Natural killer cell (primary cell): ENCODE results near the gene PASK. TPM values are rescaled to one million over a fixed set of nuclear protein-coding genes. Genes with fewer than 3 reads are reported as not detected.
"Not testable (repeated sequence)": the region's sequence is repeated elsewhere in the genome, so short reads cannot be mapped to it uniquely, and the experiment has no call there.

Source experiments
- ATAC-seq, 3 donors: fragments of 150-1000 bp in 2 of 3; fragments of 200-7000 bp in 1 of 3; cut with Tn5 transposase; 1 replicate in 1 of 3; 2 replicates in 2 of 3; pipeline ENCODE4 v1.10.0; 2021; ENCODE audit warnings: mild to moderate bottlenecking in 2 of 3, moderate library complexity in 2 of 3
- DNase-seq, 2 donors: peaks; one replicate each; pipeline versions ENCODE4 v3.0.0 to v3.0.0-alpha.2; 2013 to 2021; ENCODE audit warnings: mixed read lengths in 1 of 2
- H3K27ac ChIP-seq: one replicate; pipeline ENCODE4 v1.5.1; 2013; ENCODE audit warnings: mild to moderate bottlenecking, low read length
- H3K27me3 ChIP-seq: one replicate; pipeline ENCODE4 v1.6.1; 2013; ENCODE audit warnings: low read length; ENCODE audit not compliant: control insufficient read depth, insufficient read depth
- H3K36me3 ChIP-seq: one replicate; pipeline ENCODE4 v1.6.1; 2013; ENCODE audit warnings: low read length; ENCODE audit not compliant: control insufficient read depth, insufficient read depth
- H3K4me1 ChIP-seq: one replicate; pipeline ENCODE4 v1.6.1; 2013; ENCODE audit warnings: low read length; ENCODE audit not compliant: control insufficient read depth, insufficient read depth
- H3K4me3 ChIP-seq: one replicate; pipeline ENCODE4 v1.5.1; 2013; ENCODE audit warnings: low read length
- H3K9me3 ChIP-seq: one replicate; pipeline ENCODE4 v1.6.1; 2013; ENCODE audit warnings: low read length; ENCODE audit not compliant: control insufficient read depth, insufficient read depth
- H3K27ac Mint-ChIP-seq, 2 donors: one replicate each; pipeline ENCODE4 v1.8.0; 2022; ENCODE audit warnings: mild to moderate bottlenecking in 2 of 2, mixed read lengths in 2 of 2, moderate library complexity in 1 of 2
- H3K27me3 Mint-ChIP-seq, 2 donors: one replicate each; pipeline ENCODE4 v1.8.0; 2022; ENCODE audit warnings: low read depth in 2 of 2, mixed read lengths in 2 of 2
- H3K36me3 Mint-ChIP-seq: one replicate; pipeline ENCODE4 v1.8.0; 2022; ENCODE audit warnings: mixed read lengths
- H3K4me1 Mint-ChIP-seq, 2 donors: one replicate each; pipeline ENCODE4 v1.8.0; 2022; ENCODE audit warnings: mixed read lengths in 2 of 2
- H3K4me3 Mint-ChIP-seq: one replicate; pipeline ENCODE4 v1.8.0; 2022; ENCODE audit warnings: mild to moderate bottlenecking, moderate library complexity, mixed read lengths
- H3K9me3 Mint-ChIP-seq, 2 donors: one replicate each; pipeline ENCODE4 v1.8.0; 2022; ENCODE audit warnings: mixed read lengths in 2 of 2
- WGBS: methylation state at CpG from one replicate; pipeline ENCODE4 v1.1.7; 2013; ENCODE audit warnings: missing lambda C conversion rate; ENCODE audit not compliant: insufficient coverage; 5-methylcytosine and 5-hydroxymethylcytosine counted together
- intact Hi-C: fragments of 100-400 bp; cut with micrococcal nuclease; formaldehyde crosslinking; loops from one replicate; pipeline ENCODE4 v1.14.2; 2022
- total RNA-seq, 4 donors: library from RNA; stranded (reverse); fragments of 120-200 nt in 1 of 4; gene quantifications; one replicate each; pipeline versions ENCODE4 v1.2.3 to v1.2.4, GENCODE V29; 2013 to 2022
- TF ChIP-seq, protein P1 (sequence below): fragments of 200-600 bp; IDR thresholded peaks from one replicate; pipeline ENCODE4 v1.8.0; 2022; ENCODE audit warnings: antibody characterized with exemption

PASK gene
- total RNA-seq, 3 donors from 2014 or later (not counting 1 experiment from before 2014, with no cell fraction given): 27.9 to 45.2 (median 36.2) TPM

DNA sequence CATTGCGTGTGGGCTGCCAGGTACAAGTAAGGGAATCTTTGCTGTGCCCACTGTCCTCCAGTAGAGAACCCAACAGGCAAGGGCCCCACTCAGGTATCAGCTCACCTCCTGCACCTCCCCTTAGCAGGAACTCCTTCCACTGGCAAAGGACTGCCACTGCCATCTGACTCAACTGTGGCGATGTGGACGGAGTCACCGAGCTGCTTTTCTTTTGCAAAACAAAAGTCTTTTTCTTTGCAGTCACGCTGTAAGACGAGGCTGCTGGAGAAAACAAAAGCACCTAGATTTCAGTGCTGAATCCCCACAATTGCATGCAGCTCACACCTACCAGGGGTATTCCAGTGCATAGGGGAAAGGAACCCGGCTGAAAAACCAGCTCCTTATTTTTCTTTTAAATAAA, 55.1 kb downstream of the PASK start:
- H3K27ac Mint-ChIP-seq: no peak overlapping the region
- ATAC-seq (no peak), DNase-seq (no peak)
- no peaks in the 10 kb centered on the region for H3K27me3 Mint-ChIP-seq
- H3K9me3 Mint-ChIP-seq: no peaks in the 10 kb centered on the region
- H3K27ac ChIP-seq: no peak overlapping the region
- WGBS: 99% methylated on average over 7 of the region's 7 CpGs
- H3K27me3 ChIP-seq: no peaks in the 10 kb centered on the region
- H3K9me3 ChIP-seq: no peaks in the 10 kb centered on the region
- intact Hi-C loops: no loop called here
- no peaks in the 10 kb centered on the region for H3K36me3 Mint-ChIP-seq
- H3K4me3 ChIP-seq: no peak overlapping the region
- H3K36me3 ChIP-seq: peaks cover 76% of the 10 kb centered on the region
- H3K4me1 ChIP-seq: peaks cover 5% of the 10 kb centered on the region
- TF ChIP-seq, protein P1, sequence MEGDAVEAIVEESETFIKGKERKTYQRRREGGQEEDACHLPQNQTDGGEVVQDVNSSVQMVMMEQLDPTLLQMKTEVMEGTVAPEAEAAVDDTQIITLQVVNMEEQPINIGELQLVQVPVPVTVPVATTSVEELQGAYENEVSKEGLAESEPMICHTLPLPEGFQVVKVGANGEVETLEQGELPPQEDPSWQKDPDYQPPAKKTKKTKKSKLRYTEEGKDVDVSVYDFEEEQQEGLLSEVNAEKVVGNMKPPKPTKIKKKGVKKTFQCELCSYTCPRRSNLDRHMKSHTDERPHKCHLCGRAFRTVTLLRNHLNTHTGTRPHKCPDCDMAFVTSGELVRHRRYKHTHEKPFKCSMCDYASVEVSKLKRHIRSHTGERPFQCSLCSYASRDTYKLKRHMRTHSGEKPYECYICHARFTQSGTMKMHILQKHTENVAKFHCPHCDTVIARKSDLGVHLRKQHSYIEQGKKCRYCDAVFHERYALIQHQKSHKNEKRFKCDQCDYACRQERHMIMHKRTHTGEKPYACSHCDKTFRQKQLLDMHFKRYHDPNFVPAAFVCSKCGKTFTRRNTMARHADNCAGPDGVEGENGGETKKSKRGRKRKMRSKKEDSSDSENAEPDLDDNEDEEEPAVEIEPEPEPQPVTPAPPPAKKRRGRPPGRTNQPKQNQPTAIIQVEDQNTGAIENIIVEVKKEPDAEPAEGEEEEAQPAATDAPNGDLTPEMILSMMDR: no peak
- no peak overlapping the region for H3K4me3 Mint-ChIP-seq
- peaks cover 11 to 23% of the 10 kb centered on the region in 2 donors for H3K4me1 Mint-ChIP-seq

DNA sequence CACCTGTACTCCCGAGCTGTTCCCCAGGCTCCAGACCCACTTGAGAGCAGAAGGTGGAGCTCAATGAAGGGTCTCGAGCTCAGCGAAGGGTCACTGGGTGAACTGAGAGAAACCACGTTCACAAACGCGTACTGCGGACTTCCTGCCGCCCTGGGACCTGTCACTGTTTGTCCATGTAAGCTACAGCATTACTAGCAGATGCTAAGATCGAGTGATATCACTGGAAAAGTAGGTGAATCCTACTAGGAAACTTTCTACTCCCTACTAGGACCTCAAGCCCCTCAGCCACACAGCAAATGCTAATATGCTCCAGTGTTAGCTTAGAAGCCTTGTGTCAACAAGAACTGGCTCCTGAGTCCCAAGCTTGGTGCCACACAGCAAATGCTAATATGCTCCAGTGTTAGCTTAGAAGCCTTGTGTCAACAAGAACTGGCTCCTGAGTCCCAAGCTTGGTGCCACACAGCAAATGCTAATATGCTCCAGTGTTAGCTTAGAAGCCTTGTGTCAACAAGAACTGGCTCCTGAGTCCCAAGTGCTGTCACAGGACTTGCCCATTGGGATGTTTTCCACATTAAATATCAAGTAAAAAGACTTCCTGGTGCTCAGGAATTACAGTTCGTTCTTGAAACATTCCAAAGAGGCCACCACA, 56.0 kb downstream of the PASK start:
- H3K27me3 ChIP-seq, ATAC-seq, H3K36me3 Mint-ChIP-seq, intact Hi-C loops, H3K27ac Mint-ChIP-seq, H3K4me3 ChIP-seq, H3K27me3 Mint-ChIP-seq, DNase-seq, H3K27ac ChIP-seq, H3K4me3 Mint-ChIP-seq, H3K4me1 ChIP-seq, H3K9me3 Mint-ChIP-seq, H3K9me3 ChIP-seq: not testable (repeated sequence)
- peaks cover 11 to 23% of the 10 kb centered on the region in 2 donors for H3K4me1 Mint-ChIP-seq
- 88% methylated on average over 10 of the region's 10 CpGs for WGBS
- peaks cover 78% of the 10 kb centered on the region for H3K36me3 ChIP-seq

DNA sequence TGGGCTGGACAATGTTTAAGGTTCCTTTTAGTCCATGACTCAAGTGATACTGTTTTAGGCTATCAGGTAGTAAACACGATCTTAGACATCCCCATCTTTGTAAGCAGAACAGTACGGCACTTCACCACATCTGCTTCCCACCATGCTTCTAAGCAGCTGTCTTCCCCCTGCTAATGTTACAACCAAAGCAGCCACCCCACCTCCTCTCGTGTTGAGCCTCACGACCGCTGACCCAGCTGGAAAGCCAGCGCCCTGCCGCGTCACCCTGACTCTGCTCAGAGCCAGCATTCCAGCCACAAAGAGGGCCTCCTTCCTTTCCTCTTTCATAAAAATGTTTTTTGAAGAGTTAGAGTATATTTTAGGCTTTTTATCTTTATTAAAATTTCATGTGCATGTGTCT, 56.6 kb downstream of the PASK start:
- WGBS: 62% methylated on average over 8 of the region's 8 CpGs
- ATAC-seq: no peak
- Histone ChIP-seq H3K4me1 (peaks cover 5% of the 10 kb centered on the region), H3K27ac (no peak overlapping the region), H3K9me3 (no peaks in the 10 kb centered on the region), H3K4me3 (no peak overlapping the region), H3K27me3 (no peaks in the 10 kb centered on the region), H3K36me3 (peaks cover 77% of the 10 kb centered on the region)
- no peaks in the 10 kb centered on the region for H3K36me3 Mint-ChIP-seq
- no peaks in the 10 kb centered on the region for H3K27me3 Mint-ChIP-seq
- no peak overlapping the region for H3K4me3 Mint-ChIP-seq
- no peak for DNase-seq
- H3K9me3 Mint-ChIP-seq: no peaks in the 10 kb centered on the region
- TF ChIP-seq, protein P1: no peak
- H3K4me1 Mint-ChIP-seq: peaks cover 11 to 22% of the 10 kb centered on the region in 2 donors
- intact Hi-C loops: no loop called here
- no peak overlapping the region for H3K27ac Mint-ChIP-seq

DNA sequence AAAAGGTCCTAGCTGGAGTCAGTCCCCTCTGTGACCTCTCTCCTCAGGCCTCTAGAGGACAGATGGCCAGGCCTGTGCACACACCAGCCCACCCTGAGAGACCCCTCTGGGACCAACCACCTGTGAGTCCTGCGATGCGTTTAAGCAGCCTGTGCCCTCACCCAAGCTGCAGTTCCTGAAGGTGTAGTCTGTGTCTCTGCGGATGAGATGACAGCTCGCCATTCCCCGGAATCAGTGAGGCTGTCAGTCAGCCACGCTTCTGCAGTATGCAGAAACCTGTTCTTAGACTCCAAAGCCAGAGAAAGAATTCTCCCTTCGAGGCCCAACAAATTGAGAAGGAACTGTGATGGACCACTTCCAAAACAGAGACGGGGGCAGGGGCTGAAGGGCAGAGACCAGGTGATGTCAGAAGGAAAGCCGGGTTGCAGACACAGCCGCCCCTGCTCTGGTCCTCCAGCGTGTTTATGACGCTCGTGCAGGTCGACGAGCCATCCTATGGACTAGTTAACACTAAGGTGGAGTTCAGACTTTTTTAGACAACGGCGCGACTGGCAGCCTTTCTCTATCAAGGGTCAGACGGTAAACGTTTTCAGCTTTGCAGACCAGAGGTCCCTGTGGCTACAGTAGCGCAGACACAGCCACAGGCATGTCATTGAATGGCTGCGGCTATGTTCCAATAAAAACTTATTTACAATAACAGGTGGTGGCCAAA, 57.4 kb downstream of the PASK start:
- H3K9me3 ChIP-seq: no peaks in the 10 kb centered on the region
- no peak overlapping the region for H3K27ac Mint-ChIP-seq
- H3K4me3 Mint-ChIP-seq: no peak overlapping the region
- TF ChIP-seq, protein P1: no peak
- H3K27me3 ChIP-seq: no peaks in the 10 kb centered on the region
- ATAC-seq (no peak), DNase-seq (no peak)
- no peak overlapping the region for H3K4me3 ChIP-seq
- WGBS: 96% methylated on average over 22 of the region's 22 CpGs
- intact Hi-C loops: no loop called here
- no peaks in the 10 kb centered on the region for H3K36me3 Mint-ChIP-seq
- H3K27ac ChIP-seq: no peak overlapping the region
- H3K4me1 ChIP-seq: peaks cover 5% of the 10 kb centered on the region
- peaks cover 11 to 18% of the 10 kb centered on the region in 2 donors for H3K4me1 Mint-ChIP-seq
- H3K27me3 Mint-ChIP-seq: no peaks in the 10 kb centered on the region
- H3K9me3 Mint-ChIP-seq: no peaks in the 10 kb centered on the region
- peaks cover 79% of the 10 kb centered on the region for H3K36me3 ChIP-seq
